Smooth muscle cell (in vitro differentiated cells): Measurements from ENCODE around the gene GBA2. TPM values are rescaled to one million over a fixed set of nuclear protein-coding genes. Genes with fewer than 3 reads are reported as not detected.

Experiments
- DNase-seq: peaks from one replicate; lab custom pipeline; 2025; ENCODE audit not compliant: unreplicated experiment; lab: John Stamatoyannopoulos, UW
- H2AFZ ChIP-seq: fragments of 200-600 bp; sonication (generic); 2 replicates; pipeline ENCODE4 v1.6.0; 2016; ENCODE audit warnings: antibody characterized with exemption, low read depth, mild to moderate bottlenecking
- H3F3A ChIP-seq: fragments of 200-600 bp; sonication (generic); 2 replicates; pipeline ENCODE4 v1.6.0; 2017; ENCODE audit warnings: antibody characterized with exemption, low read depth
- H3K27ac ChIP-seq: fragments of 200-600 bp; sonication (generic); 2 replicates; pipeline ENCODE4 v1.5.1; 2016; ENCODE audit warnings: low read depth, mild to moderate bottlenecking
- H3K27me3 ChIP-seq: fragments of 200-600 bp; sonication (generic); 2 replicates; pipeline ENCODE4 v1.6.1; 2016; ENCODE audit warnings: low read depth, mild to moderate bottlenecking
- H3K36me3 ChIP-seq: fragments of 200-600 bp; sonication (generic); 2 replicates; pipeline ENCODE4 v1.5.1; 2016; ENCODE audit warnings: low read depth
- H3K4me1 ChIP-seq: fragments of 200-600 bp; sonication (generic); 2 replicates; pipeline ENCODE4 v1.5.1; 2016; ENCODE audit warnings: low read depth
- H3K4me2 ChIP-seq: fragments of 200-600 bp; sonication (generic); 2 replicates; pipeline ENCODE4 v1.6.0; 2016; ENCODE audit warnings: mild to moderate bottlenecking
- H3K4me3 ChIP-seq: fragments of 200-600 bp; sonication (generic); 2 replicates; pipeline ENCODE4 v1.5.1; 2016; ENCODE audit warnings: mild to moderate bottlenecking
- H3K79me2 ChIP-seq: fragments of 200-600 bp; sonication (generic); 2 replicates; pipeline ENCODE4 v1.6.0; 2016; ENCODE audit warnings: low read depth, mild to moderate bottlenecking
- H3K9ac ChIP-seq: fragments of 200-600 bp; sonication (generic); 2 replicates; pipeline ENCODE4 v1.6.0; 2016; ENCODE audit warnings: low read depth
- H3K9me3 ChIP-seq: fragments of 200-600 bp; sonication (generic); replicated peaks from 2 replicates; pipeline ENCODE4 v1.5.1; 2016; ENCODE audit warnings: low read depth
- H4K20me1 ChIP-seq: fragments of 200-600 bp; sonication (generic); 2 replicates; pipeline ENCODE4 v1.6.0; 2016; ENCODE audit warnings: low read depth
- CTCF ChIP-seq: fragments of 200-600 bp; sonication (generic); IDR thresholded peaks from 2 replicates; pipeline ENCODE4 v1.5.1; 2017; ENCODE audit warnings: borderline replicate concordance, mild to moderate bottlenecking, antibody characterized with exemption; ENCODE audit not compliant: insufficient read depth, poor library complexity, severe bottlenecking
- WGBS: methylation state at CpG from one replicate; pipeline ENCODE4 v1.1.7; 2016; ENCODE audit warnings: low lambda C conversion rate; 5-methylcytosine and 5-hydroxymethylcytosine counted together
- polyA plus RNA-seq: library from polyadenylated mRNA; unstranded; fragments of >200 nt; fragmentation: Nextera tagmentation; extraction: Ambion mirVana; gene quantifications from 2 replicates; pipeline ENCODE4 v1.2.1, GENCODE V29; 2016
- total RNA-seq: library from RNA; depleted of rRNA; stranded (reverse); fragments of >200 nt; gene quantifications from 2 replicates; pipeline ENCODE4 v1.2.3, GENCODE V29; 2014

The GBA2 gene
- total and polyA plus RNA-seq, 2 experiments from 2014 or later: 35.3 to 37.8 TPM

- H3K27ac ChIP-seq: no peak overlapping the region
- no peak for TF ChIP-seq CTCF
Observed at GRCh38 chr9:35711501-35712428, 37.3 kb downstream of the GBA2 start.

GRCh38 chr9:35710818-35711500, 38.1 kb downstream of the GBA2 start:
- H3K9me3 ChIP-seq: no peaks in the 10 kb centered on the region
- no peak overlapping the region for H3K4me3 ChIP-seq
- over 99% methylated on average over 7 of the region's 7 CpGs for WGBS

More at GRCh38 chr9:35711501-35712428, 37.3 kb downstream of the GBA2 start:
- no peaks in the 10 kb centered on the region for H3K4me1 ChIP-seq
- peaks cover 24% of the 10 kb centered on the region for H4K20me1 ChIP-seq
- no peak overlapping the region for H3K9ac ChIP-seq
- H3K79me2 ChIP-seq: no peaks in the 10 kb centered on the region
- H2AFZ ChIP-seq: no peak overlapping the region
- peaks cover 3% of the 10 kb centered on the region for H3F3A ChIP-seq
- DNase-seq: no peak
- H3K27me3 ChIP-seq: no peaks in the 10 kb centered on the region
- WGBS: 92% methylated on average over 21 of the region's 21 CpGs
- peaks cover 34% of the 10 kb centered on the region for H3K36me3 ChIP-seq
- H3K4me2 ChIP-seq: no peak overlapping the region
- H3K4me3 ChIP-seq: no peak overlapping the region
- no peaks in the 10 kb centered on the region for H3K9me3 ChIP-seq

GRCh38 chr9:35708146-35708545, 40.9 kb downstream of the GBA2 start:
- DNase-seq: no peak
- 100% methylated on average over 4 of the region's 4 CpGs for WGBS
- Histone ChIP-seq H3K4me3 (no peak overlapping the region), H3K79me2 (no peaks in the 10 kb centered on the region), H3K36me3 (peaks cover 33% of the 10 kb centered on the region), H3K4me2 (no peak overlapping the region), H4K20me1 (peaks cover 23% of the 10 kb centered on the region), H3K4me1 (no peaks in the 10 kb centered on the region), H3F3A (peaks cover 2% of the 10 kb centered on the region), H3K9me3 (no peaks in the 10 kb centered on the region), H3K27me3 (no peaks in the 10 kb centered on the region), H3K27ac (no peak overlapping the region), H3K9ac (no peak overlapping the region), H2AFZ (no peak overlapping the region)
- no peak for TF ChIP-seq CTCF

More at GRCh38 chr9:35710818-35711500, 38.1 kb downstream of the GBA2 start:
- H3K4me1 ChIP-seq: no peaks in the 10 kb centered on the region
- no peak for DNase-seq
- no peak overlapping the region for H3K9ac ChIP-seq
- peaks cover 33% of the 10 kb centered on the region for H3K36me3 ChIP-seq
- no peak overlapping the region for H2AFZ ChIP-seq
- H3K4me2 ChIP-seq: no peak overlapping the region
- peaks cover 29% of the 10 kb centered on the region for H4K20me1 ChIP-seq
- H3K79me2 ChIP-seq: no peaks in the 10 kb centered on the region
- no peak for TF ChIP-seq CTCF
- H3K27ac ChIP-seq: no peak overlapping the region
- no peaks in the 10 kb centered on the region for H3K27me3 ChIP-seq
- peaks cover 3% of the 10 kb centered on the region for H3F3A ChIP-seq
